Ishikawa (cell line): ENCODE measurements around the gene ISOC2.

Source experiments
- CEBPB ChIP-seq: IDR thresholded peaks from 2 replicates; pipeline ENCODE4 v1.6.1; 2012
- FOXM1 ChIP-seq: IDR thresholded peaks from 2 replicates; pipeline ENCODE4 v1.6.1; 2012; ENCODE audit warnings: low read depth, borderline replicate concordance
- MAX ChIP-seq: IDR thresholded peaks from 2 replicates; pipeline ENCODE4 v1.6.1; 2012

GRCh38 chr19:55466241-55466614, 4.8 kb upstream of the ISOC2 start:
- TF ChIP-seq MAX (no peak), FOXM1 (no peak), CEBPB (no peak)
